Thyroid gland (tissue), 4 donors: ENCODE results near the gene STX16. TPM values are rescaled to one million over a fixed set of nuclear protein-coding genes. Genes with fewer than 3 reads are reported as not detected.

ENCODE experiments used
- DNase-seq, 2 donors: peaks; one replicate each; pipeline ENCODE4 v3.0.0-alpha.2; 2019
- H3K27ac ChIP-seq, 3 donors: fragments of 200-600 bp; sonication (generic); 1 replicate in 2 of 3; 2 replicates in 1 of 3; pipeline ENCODE4 v1.5.1; 2016 to 2019; ENCODE audit warnings: mild to moderate bottlenecking in 1 of 3, moderate library complexity in 1 of 3
- H3K27me3 ChIP-seq: fragments of 200-600 bp; sonication (generic); one replicate; pipeline ENCODE4 v1.5.1; 2019
- H3K36me3 ChIP-seq, 2 donors: fragments of 200-600 bp; sonication (generic); one replicate each; pipeline ENCODE4 v1.5.1; 2016 to 2019
- H3K4me1 ChIP-seq, 2 donors: fragments of 200-600 bp; sonication (generic); one replicate each; pipeline ENCODE4 v1.5.1; 2017 to 2019
- H3K4me3 ChIP-seq, 3 donors: fragments of 200-600 bp; sonication (generic); replicated peaks in 1 of 3; 1 replicate in 2 of 3; 2 replicates in 1 of 3; pipeline ENCODE4 v1.5.1; 2016; ENCODE audit warnings: mild to moderate bottlenecking in 1 of 3
- H3K9me3 ChIP-seq: fragments of 200-600 bp; sonication (generic); one replicate; pipeline ENCODE4 v1.5.1; 2017
- CTCF ChIP-seq, 6 experiments: fragments of 200-600 bp in 3 of 6; fragments of 450-650 bp in 3 of 6; sonication (generic) in 3 of 6; IDR thresholded peaks; one replicate each; pipeline ENCODE4 v1.5.1; 2016 to 2019; ENCODE audit warnings: antibody characterized with exemption in 6 of 6, mild to moderate bottlenecking in 2 of 6, inconsistent platforms in 1 of 6, moderate library complexity in 1 of 6
- POLR2A ChIP-seq, 2 donors: fragments of 450-650 bp; IDR thresholded peaks; one replicate each; pipeline ENCODE4 v1.6.1; 2017; ENCODE audit warnings: antibody characterized with exemption in 2 of 2, mild to moderate bottlenecking in 2 of 2, moderate library complexity in 1 of 2
- WGBS, 2 donors: methylation state at CpG; one replicate each; pipeline ENCODE4 v1.1.5; 2017; 5-methylcytosine and 5-hydroxymethylcytosine counted together
- intact Hi-C: fragments of 100-400 bp; cut with DNase I; formaldehyde crosslinking; loops from one replicate; pipeline ENCODE4 v1.15.1; 2023
- total RNA-seq, 4 donors: library from RNA; depleted of rRNA; stranded (reverse); fragments of >200 nt; gene quantifications; one replicate each; pipeline ENCODE4 v1.2.3, GENCODE V29; 2016

Gene STX16
- total RNA-seq, 4 donors from 2014 or later, result 42.5 to 59.1 (median 53.0) TPM

DNA sequence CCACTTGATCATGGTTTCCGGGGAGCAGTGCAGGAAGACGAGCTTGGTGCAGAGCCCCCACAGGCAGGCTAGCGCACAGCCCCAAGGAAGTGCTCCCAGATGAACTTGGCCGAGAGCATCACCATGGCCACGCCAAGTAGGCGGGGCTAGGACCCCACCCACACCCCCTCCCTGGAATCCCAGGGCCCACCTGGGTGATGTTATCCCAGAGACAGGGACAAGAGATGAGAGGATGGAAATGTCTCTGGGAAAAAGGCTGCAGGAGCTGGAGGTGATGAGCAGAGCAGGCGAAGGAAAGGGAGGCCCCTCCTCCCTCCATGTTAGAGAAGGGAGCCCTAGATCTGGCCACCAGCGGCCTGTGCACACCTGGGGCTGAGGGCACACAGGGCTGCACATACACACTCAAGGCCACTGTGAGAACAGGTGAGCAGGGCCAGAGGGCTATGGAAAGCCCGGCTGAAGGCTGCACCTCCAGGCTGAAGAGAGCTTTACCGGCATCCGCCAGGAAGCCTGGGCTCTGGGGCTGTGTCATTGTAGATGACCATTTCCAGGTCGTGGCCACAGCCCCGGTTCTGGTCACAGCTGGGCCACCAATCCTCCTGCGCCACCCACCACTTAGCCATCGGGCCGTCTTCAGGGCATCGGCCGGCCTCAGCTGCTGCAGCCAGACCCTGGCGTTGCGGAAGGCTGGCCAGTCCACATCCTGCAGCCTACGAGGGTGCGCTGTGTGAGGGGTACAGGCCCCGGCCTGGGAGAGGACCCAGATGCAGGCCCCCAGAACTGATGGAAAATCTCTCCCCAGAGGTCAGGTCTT, 66.4 kb downstream of the STX16 start:
- Histone ChIP-seq H3K4me3 (no peak overlapping the region), H3K9me3 (no peaks in the 10 kb centered on the region), H3K36me3 (no peaks in the 10 kb centered on the region), H3K27ac (no peak overlapping the region), H3K27me3 (no peaks in the 10 kb centered on the region), H3K4me1 (no peaks in the 10 kb centered on the region)
- DNase-seq, result no peak
- 85 to 95% methylated on average over 11 of the region's 23 CpGs for WGBS, 2 donors
- TF ChIP-seq POLR2A (IDR thresholded peaks at IDR 0.05), result no peak
- TF ChIP-seq CTCF (IDR thresholded peaks at IDR 0.05), result no peak
- intact Hi-C loops, result no loop called here

- intact Hi-C loops, result no loop called here
- Histone ChIP-seq H3K9me3 (no peaks in the 10 kb centered on the region), H3K36me3 (no peaks in the 10 kb centered on the region), H3K4me1 (no peaks in the 10 kb centered on the region), H3K27ac (no peak overlapping the region), H3K4me3 (no peak overlapping the region), H3K27me3 (no peaks in the 10 kb centered on the region)
- DNase-seq, result no peak
- no peak for TF ChIP-seq POLR2A (IDR thresholded peaks at IDR 0.05)
- no peak for TF ChIP-seq CTCF (IDR thresholded peaks at IDR 0.05)
- 75 to 91% methylated on average over 4 to 12 of the region's 15 CpGs for WGBS, 2 donors
These were observed 67.1 kb downstream of the STX16 start for GRCh38 chr20:58718121-58718563.

DNA sequence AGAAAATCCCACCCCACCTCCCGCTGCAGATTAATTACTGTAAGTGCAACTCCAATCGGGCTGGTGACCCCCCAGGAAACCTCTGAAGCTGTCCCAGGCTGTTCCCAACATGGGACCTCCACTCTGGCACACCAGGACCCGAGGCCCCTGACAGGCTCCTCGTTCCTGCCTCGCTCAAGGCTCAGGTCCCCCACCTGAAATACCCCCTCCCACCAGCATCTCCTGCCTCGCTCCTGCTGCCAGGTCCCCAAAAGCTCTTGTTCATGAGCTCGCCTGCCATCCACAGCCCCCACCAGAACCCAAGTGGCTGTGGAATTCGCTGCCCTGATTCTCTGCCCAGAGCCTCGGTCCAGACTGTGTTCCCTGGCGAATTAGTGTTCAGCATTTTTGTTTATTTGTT, 67.6 kb downstream of the STX16 start:
- Histone ChIP-seq H3K36me3 (no peaks in the 10 kb centered on the region), H3K27me3 (no peaks in the 10 kb centered on the region), H3K4me3 (no peak overlapping the region), H3K4me1 (no peaks in the 10 kb centered on the region), H3K9me3 (no peaks in the 10 kb centered on the region), H3K27ac (no peak overlapping the region)
- intact Hi-C loops, result no loop called here
- WGBS, 2 donors, result 80 to 89% methylated on average over 10 of the region's 10 CpGs
- TF ChIP-seq CTCF (IDR thresholded peaks at IDR 0.05) (no peak), POLR2A (IDR thresholded peaks at IDR 0.05) (no peak)
- DNase-seq, result no peak

GRCh38 chr20:58719258-58719657, 68.2 kb downstream of the STX16 start:
- intact Hi-C loops, result no loop called here

More at GRCh38 chr20:58719258-58719657, 68.2 kb downstream of the STX16 start:
- Histone ChIP-seq H3K27ac (no peak overlapping the region), H3K4me3 (no peak overlapping the region), H3K27me3 (no peaks in the 10 kb centered on the region), H3K4me1 (no peaks in the 10 kb centered on the region), H3K9me3 (no peaks in the 10 kb centered on the region), H3K36me3 (no peaks in the 10 kb centered on the region)
- WGBS, 2 donors, result 81 to 82% methylated on average over 7 of the region's 7 CpGs
- TF ChIP-seq CTCF (IDR thresholded peaks at IDR 0.05) (no peak), POLR2A (IDR thresholded peaks at IDR 0.05) (no peak)
- DNase-seq, result no peak
